SHP77 treated with DMSO at 0.1 percent for 48 hours (cell line): ENCODE measurements around the gene MDN1.
A peak's percentile ranks its signal among the peaks of the same experiment; 100 is the strongest.
"Not testable (repeated sequence)": the region's sequence is repeated elsewhere in the genome, so short reads cannot be mapped to it uniquely, and the experiment has no call there.

Source experiments
- DNase-seq: peaks from one replicate; lab custom pipeline; 2025; lab: John Stamatoyannopoulos, UW

Gene MDN1

DNA sequence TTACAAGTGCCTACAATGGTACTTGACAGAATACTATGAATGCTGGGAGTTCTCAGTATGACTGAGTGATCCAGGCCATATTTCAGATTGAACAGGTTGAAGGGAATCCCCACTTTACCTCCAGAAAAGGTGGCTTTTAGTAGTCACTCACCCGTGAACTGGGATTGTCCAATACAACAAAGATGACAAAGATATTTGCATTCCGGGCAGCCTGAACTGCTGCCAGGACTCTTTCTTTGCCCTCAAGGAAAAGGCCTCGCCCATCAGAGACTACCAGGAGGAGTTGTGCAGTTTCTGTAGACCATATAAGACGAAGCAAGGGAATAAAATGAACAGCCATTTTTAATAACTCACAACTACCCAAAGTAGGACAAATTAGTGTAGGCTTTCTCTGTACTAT lies 174.7 kb downstream of the MDN1 start:
- DNase-seq = no peak

DNA sequence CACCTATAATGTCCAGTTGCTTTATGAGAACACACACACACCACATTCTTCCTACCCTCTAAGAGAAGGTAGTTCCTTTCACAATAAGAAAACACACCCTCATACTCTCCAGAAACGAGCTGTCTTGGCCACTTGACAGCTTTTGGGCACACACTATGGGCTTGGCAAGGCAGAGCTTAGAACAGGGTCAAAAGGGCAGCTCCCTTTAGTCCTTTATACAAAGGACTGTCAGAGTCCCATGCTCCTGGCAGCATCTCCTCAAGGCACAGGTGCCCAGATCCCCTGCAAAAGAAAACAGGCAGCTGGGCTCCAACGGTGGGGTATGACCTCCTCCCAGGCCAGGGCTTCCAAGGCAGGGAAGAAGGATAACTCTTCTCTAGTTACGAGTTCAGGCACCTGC lies 176.2 kb downstream of the MDN1 start:
- no peak for DNase-seq

DNA sequence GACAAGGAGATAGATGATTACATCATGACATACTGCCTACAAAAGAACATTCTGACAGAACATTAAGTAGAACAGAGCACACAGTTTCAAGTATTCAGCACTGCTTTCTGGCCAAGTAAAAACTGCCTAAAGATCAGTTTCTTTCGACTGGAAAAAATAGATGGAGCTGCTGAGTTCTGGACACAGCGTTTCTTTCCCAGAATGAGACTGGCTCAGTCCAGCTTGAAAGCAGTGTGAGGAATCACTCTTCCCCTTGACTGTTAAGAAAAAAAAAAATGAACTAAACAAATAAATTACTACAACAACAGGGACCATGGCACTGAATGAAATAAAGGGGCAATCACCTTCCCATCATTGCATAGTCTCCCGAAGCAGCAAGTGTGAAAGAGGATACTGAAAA lies 176.6 kb downstream of the MDN1 start:
- no peak for DNase-seq

DNA sequence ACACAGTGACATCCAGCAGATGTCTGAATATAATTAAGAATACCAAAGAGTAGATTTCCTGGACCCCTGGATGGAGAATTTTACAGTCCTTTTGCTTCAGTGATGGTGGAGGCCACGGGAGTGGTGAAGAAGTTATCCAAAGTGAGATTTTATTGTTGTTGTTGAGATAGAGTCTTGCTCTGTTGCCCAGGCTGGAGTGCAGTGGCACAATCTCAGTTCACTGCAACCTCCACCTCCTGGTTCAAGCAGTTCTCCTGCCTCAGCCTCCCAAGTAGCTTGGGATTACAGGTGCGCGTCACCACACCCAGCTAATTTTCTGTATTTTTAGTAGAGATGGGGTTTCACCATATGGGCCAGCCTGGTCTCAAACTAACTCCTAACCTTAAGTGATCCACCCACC lies 178.0 kb downstream of the MDN1 start:
- DNase-seq = not testable (repeated sequence)

DNA sequence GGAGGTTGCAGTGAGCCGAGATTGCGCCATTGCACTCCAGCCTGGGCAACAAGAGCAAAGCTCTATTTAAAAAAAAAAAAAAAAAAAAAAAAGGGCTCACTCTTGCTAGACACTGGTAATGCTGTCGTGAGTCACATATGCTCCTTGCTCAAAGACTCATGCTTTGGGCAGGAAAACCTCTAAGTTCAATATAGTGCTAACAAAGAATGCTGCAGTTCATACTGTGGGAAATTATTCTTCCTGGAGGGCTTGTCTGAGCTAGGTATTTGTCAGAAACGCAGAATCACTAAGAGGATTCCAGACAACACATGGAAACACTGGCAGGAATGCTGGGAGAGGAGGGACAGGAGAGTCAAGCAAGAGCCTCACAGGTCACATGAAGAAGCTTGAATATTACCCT lies 178.8 kb downstream of the MDN1 start:
- DNase-seq = no peak

DNA sequence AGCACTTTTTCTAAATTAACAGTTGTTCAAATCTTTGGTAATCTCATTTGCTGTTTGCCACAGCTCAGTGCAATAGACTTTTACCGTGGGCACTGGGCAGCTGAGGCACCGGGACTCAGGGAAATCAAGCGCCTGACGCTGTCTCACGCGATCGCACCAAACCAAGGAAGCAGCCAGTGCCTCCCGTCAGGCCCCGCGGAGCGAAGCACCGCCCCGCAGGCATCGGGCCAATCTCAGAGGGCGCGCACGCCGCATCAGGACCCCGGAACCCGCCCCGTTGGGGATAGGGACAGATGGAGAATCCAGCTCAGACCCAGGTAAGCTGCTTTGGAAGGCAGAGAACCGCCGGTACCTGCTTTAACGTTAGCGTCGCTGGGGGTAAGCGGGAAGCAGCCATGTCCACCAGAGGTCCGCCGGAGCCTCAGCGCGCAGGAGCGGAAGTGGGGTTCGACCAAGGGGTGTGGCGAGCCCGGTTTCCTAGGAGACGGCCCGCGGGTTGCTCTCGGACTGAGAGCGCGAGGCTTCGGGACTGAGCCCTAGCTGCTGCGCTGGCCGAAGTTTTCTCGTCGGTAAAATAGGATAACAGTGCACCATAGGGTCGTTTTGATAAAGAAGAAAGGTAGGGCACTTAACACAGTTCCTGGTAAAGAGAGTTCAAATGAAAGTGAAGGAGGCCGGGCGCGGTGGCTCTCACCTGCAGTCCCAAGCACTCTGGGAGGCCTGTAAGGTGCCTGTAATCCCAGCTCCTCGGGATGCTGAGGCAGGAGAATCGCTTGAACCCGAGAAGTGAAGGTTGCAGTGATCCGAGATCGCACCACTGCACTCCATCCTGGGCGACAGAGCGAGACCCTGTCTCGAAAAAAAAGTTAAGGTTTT lies 181.0 kb downstream of the MDN1 start, which contains the start of gene LYRM2:
LYRM2 (minus strand) TSS at position 428 of the 876 bp plus-strand sequence; CDS start at position 397, 31 bp downstream.
- peak; percentile 87 for DNase-seq

DNA sequence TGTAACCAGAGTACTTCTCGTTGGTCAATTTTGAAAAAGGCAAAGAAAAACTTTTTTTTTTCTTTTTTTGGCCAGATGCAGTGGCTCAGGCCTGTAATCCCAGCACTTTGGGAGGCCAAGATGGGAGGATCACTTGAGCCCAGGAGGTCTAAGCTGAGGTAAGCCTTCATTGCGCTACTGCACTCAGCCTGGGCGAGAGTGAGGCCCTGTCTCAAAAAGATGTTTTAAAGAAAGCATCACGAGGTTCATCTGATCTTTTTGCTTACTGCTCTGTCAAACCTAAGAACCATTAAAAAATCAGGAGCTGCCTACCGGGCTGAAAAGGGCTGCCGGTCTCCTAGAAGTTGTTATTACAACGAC lies 181.7 kb downstream of the MDN1 start:
- DNase-seq = no peak

DNA sequence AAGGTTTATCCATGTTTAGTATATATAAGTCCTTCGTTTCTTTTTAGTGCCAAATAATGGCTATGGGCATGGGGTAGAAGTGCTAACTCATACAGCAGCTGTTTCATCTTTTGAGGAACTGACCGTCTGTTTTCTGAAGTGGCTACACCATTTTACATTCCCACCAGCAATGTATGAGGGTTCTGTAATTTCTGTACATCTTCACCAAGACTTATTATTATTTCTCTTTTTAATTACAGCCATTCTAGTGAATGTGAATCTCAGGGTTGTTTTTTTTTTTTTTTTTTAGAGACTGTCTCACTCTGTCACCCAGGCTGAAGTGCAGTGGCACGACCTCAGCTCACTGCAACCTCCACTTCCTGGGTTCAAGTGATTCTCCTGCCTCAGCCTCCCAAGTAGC lies 183.2 kb downstream of the MDN1 start:
- not testable (repeated sequence) for DNase-seq

DNA sequence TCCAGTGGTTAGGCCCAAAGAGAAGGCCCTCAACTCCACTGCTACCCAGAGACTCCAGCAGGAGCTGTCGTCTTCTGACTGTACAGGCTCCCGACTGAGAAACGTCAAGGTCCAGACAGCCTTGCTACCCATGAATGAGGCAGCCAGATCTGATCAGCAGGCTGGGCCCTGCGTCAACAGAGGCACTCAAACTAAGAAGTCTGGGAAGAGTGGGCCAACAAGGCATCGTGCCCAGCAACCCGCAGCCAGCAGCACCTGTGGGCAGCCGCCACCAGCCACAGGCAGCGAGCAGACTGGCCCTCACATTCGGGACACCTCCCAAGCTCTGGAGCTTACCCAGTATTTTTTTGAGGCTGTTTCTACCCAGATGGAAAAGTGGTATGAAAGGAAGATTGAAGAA lies 189.1 kb downstream of the MDN1 start:
- DNase-seq = no peak

DNA sequence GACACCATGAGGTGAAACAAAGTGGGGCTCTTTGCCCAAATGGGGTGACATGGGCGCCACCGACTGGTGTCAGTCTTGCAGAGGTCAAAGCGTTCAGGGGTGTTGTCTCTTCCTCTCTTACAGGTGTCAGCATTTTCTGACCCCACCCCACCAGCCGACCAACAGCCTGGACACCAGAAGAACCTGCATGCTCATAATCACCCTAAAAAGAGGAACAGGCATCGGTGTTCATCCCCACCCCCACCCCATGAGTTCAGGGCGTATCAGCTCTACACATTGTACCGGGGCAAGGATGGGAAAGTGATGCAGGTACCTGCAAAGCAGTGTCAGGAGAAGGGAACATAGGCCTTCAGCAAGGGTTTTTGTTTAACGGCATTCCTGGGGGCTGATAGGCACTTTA lies 195.8 kb downstream of the MDN1 start:
- no peak for DNase-seq

DNA sequence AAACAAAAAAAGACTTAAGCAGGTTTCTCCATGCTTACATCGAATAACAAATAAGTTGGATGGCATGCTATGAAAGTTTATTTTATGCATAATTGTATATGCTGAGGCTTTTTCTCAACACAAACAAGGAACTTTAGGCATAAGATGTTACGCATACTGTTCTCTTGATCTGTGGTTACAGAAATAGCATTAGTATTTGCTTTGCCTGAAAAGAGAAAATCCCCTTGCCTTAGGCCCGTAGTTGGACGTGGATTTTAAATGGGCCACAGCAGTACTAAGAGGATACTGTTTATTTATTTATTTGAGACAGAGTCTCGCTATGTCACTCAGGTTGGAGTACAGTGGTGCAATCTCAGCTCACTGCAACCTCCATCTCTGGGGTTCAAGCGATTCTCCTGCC lies 200.0 kb downstream of the MDN1 start:
- DNase-seq = no peak

DNA sequence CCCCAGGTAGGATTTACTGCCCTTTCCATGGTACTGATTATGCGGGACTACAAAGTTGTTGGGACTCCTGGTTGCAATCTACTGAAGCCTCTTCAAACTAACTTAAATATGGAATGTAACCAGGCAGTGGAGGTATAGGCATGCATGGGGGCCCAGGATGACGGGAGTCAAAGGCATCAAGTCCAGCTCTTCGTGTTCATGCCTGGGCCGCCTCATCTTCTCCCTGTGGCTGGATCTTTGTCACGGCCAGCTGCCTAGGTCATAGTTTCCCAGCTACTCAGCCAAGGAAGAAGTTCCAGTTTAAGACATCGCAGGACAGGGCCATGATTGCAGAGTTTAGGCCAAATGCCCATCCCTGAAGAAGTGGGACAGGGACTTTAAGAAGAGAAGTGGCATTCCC lies 201.6 kb downstream of the MDN1 start:
- no peak for DNase-seq

DNA sequence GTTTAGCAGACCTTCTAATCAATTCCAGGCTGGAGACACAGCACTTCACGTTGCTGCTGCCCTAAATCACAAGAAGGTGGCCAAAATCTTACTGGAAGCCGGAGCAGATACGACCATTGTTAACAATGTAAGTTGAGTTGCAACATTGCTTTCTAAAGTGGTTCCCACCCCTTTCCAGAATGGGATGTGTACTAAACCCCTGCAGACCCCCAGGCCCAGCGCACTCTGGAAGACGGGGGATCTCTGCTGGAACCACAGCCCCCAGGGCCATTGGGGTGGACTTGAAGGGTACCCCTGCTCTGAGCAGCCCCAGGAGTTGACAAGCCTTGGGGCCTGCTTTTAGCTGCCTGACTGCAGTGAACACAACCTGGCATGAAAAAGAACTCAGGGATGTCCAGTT lies 203.1 kb downstream of the MDN1 start:
- DNase-seq = no peak

DNA sequence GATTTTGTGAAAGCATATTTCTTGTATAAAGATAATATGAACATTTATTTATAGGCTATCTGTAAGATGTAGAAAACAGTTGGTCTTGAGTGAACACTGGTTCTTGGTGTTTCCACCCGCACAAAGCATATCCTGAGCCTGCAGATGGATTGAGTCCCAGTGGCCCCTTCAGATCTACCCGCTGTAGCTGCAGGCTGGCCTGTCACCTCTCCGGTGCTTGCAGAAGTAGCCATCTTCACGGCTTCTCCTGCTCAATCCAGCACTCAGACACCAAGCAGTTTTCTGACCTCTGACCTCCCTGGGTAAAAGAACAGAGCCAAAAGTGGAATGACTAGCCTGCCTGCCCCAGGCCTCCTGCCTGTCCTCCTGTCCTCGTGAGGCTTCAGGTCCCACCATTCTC lies 203.7 kb downstream of the MDN1 start:
- DNase-seq = no peak

DNA sequence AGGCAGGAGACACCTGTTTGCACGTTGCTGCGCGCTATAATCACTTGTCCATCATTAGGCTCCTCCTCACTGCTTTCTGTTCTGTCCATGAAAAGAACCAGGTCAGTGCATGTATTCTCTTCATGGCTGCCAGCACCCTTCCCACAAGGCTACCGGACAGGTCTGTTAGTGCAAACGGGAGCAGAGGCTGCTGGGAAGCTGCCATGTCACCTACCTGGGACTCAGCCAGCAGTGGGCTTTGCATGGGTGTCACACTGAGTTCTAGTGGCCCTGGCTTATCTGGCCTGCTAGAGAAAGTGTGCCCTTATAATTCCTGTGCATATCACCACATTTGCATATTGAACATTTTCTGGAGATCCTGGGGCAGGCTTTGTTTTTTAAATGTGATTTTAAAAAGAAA lies 205.8 kb downstream of the MDN1 start:
- DNase-seq = no peak

DNA sequence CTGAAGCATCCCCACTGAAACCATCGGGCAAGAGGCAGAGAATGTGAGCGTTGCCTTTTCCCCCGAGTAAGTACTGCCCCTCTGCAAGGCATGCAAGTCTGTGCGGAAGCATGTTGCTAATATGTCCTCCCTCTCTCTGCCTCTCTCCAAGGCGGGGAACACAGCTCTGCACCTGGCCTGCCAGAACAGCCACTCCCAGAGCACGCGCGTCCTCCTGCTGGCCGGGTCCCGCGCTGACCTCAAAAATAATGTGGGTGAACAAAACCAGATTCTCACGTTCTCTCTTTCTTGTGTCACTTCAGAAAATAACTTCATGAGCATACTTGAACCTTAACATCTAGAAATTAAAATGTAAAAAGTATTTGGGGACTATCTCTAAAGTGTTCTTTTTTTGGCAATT lies 207.5 kb downstream of the MDN1 start:
- DNase-seq = no peak

DNA sequence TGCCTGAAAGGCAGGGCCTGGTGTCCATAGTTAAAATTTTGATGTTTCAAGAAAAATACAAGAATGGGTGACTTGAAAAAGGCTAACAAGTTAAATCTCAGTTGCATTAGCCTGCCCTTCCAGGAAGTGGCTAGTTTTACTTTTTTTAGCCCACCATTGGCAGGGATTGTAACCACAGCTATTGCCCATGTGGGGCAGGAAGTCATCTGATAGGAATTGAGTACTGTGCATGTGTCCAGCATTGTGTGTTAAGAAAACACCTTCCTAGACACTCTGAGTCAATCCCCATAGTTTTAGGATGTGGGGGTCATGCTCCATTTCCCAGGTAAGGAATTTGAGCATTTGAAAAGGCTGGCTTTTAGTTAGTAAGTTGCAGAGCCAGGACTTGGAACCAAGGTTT lies 207.9 kb downstream of the MDN1 start:
- DNase-seq = no peak

DNA sequence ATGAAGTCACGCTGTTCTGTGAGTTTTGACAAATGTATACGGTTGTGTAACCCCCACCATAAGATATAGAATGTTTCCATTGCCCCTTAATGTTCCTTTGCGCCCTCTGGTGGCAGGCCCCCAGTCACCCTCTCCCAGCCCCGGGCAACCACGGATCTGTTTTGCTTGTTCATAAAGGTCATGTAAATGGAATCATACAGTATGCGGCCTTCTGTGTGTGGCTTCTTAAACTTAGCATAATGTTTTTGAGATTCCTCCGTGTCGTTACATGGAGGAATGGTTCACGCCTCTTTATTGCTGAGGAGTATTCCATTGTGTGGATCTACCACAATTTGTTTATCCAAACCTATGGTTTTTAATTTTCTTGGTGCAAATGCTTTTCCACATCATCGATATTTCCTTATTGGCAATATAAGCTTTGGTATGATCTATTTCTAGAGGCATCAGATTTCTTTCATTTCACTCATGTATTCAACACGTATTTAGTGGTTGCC lies 209.4 kb downstream of the MDN1 start:
- DNase-seq = peak; percentile 1

DNA sequence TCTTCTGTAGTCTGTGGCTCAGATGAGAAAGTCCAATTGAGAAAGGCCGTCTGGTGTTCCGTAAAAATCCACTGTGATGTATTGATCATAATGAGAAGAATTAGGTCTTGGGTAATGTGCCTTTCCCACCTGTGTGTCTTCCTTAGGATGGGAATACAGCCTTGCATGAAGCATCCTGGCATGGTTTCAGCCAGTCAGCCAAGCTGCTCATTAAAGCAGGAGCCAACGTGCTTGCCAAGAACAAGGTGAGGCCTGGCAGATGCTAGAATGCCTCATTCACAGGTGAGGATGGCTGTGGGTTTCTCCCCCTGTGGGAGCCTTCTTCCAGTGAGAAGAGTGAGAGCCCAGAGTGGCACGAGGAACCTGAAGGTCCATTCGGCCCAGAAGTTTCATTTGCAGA lies 213.7 kb downstream of the MDN1 start:
- DNase-seq = no peak

DNA sequence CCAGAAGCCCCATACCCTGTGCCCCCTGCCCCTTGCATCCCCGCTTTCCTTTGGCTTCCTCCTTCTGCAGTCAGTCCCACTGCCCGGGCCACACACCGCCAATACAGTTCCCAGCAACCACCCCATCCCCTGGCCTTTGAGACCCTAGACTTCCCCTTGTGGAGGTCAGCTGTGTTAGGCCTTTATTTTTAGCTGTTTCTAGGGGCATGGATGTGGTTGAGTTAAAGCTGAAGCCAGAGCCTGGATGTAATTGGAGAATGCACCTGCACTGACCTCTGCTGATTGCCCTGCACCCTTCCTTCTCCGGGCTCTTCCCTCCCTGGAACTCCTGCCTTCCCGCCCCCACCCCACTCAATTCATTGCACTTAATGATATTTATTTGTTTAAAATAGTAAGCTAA lies 214.9 kb downstream of the MDN1 start:
- DNase-seq = no peak

DNA sequence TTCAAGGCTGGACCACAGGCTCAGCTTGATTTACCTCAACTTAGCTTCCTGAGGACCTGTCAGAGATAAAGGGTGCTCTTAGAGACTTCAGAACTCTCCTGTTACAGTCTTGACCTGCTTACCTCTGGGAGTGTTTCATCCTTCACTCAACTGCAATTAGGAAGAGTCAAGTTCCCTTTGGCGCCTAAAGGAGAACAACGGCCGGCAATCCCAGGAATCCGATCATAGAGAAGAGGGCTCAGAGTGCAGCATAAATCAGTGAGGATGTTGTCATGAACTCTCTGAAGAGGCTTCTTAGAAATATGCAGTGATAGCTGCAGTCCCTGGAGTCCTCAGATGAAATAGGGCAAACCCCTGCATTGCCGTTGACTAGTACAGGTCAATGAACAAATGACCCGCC lies 217.4 kb downstream of the MDN1 start:
- DNase-seq = no peak

DNA sequence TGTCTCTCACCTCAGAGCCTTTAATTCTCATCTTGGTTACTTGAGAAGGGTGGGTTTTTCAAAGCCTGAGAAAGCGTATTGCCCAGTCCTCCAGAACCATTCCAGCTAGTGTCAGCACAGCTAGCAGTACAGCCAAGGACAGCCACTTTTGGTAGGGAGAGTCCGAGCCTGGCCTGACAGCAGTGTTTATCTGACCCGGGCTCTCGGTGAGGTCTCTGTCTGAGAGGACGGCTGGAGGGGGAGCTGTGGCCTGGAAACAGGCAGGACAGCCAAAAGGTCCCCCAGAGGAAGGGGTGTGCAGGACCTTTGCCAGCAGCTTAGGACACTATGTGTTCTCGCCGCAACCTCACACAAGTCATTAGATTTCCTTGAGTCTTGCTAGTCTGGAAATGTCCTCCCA lies 219.9 kb downstream of the MDN1 start:
- DNase-seq = no peak

DNA sequence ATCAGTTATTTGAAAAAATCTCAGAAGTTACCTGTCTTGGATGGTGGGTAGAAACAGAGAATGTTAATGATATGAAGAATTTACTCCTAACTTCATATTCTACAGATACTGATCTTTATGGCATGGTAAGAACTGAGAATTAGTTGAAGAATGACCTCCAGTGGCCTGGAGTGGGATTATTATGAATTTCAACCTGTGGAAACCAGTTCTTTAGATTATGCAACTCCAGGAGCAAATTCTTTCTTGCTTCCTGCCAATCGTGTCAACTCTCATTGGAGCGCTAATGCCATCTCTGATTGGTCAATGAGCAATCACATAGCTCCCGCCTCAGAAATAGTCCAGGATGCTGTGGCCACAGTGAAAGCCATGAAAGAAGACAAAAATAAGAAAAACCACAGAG lies 221.6 kb downstream of the MDN1 start:
- no peak for DNase-seq

DNA sequence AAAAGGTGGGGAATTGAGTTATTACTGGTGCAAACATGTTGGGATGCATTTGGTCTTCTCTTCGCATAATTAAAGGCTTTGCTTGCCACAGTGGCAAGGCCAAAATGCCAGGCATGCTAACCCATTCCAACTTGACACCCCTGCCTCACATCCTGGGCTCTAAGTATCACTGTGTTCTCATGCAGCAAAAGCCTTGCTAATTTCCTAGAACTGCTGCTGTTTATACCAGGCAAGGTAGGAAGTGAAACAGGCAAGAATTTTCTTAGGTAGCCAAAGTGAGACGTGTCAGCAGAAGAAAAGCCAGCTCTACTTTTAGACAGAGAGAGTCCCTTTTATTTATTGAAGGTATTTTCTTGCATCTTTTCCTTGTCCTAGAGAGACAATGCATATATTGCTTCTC lies 222.2 kb downstream of the MDN1 start:
- no peak for DNase-seq
